Measurements from ENCODE around the gene AK9.

DNA sequence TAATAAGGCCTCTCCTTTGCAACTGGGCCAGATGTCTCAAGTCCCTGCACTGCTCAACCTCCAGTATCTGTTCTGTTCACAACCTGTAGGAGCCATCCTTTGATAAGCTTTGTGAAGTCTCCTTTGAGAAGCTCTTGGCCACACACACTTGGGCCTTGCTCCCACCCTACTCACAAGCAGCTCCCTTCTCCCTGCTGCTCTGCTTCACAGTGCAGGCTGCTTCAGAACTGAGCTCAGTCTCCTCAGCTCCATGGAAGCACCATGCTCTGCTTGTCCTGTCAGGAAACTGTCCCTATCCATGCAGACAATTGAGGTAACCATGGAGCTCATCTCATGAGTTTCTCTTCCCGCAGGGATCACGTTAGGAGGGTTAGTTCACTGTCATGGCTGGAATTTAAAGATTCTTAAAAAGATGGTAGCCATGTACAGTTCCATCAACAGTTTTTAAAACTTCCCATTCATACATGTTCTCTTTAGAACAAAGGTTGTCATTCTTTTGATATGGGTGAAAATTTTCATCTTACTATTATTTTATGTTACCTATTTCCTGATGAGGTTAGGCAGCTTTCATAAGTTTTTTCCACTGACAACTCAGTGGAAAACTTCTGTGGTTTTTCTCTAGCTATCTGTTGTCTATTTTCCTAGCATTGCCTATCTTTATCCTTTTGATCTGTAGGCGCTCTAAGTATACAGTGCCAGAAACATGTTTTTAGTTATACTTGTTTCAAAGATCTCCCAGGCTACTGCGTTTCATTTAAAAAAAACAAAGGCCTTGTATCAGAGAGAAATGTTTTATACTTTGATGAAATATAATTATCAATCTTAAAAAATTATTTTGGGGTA lies 62.6 kb downstream of the AK9 start:
- TF ChIP-seq CTCF (IDR thresholded peaks at IDR 0.05; ENCODE audit: poor library complexity) (no peak), EZH2 (IDR thresholded peaks at IDR 0.05; ENCODE audit: borderline replicate concordance) (no peak)

All from hepatocyte (in vitro differentiated cells).